COLO668 (cell line): ENCODE measurements around the gene ASTN2.

ENCODE experiments used
- DNase-seq: peaks from one replicate; lab custom pipeline; 2025; ENCODE audit not compliant: unreplicated experiment; lab: John Stamatoyannopoulos, UW

The ASTN2 gene

GRCh38 chr9:117123729-117124128, 291.1 kb downstream of the ASTN2 start:
- no peak for DNase-seq

- DNase-seq, result no peak
Observed at GRCh38 chr9:117122953-117123352, 291.9 kb downstream of the ASTN2 start.

GRCh38 chr9:117122102-117122501, 292.8 kb downstream of the ASTN2 start:
- DNase-seq, result no peak

GRCh38 chr9:117121316-117121715, 293.5 kb downstream of the ASTN2 start:
- DNase-seq, result no peak

GRCh38 chr9:117120061-117120460, 294.8 kb downstream of the ASTN2 start:
- no peak for DNase-seq

- no peak for DNase-seq
Observed at GRCh38 chr9:117116084-117116483, 298.8 kb downstream of the ASTN2 start.

- DNase-seq, result no peak
Observed at GRCh38 chr9:117114768-117115167, 300.1 kb downstream of the ASTN2 start.

- no peak for DNase-seq
Observed at GRCh38 chr9:117104716-117105495, 310.0 kb downstream of the ASTN2 start.

GRCh38 chr9:117104206-117104605, 310.7 kb downstream of the ASTN2 start:
- no peak for DNase-seq

- no peak for DNase-seq
Observed at GRCh38 chr9:117103438-117104110, 311.3 kb downstream of the ASTN2 start.

GRCh38 chr9:117101008-117101407, 313.8 kb downstream of the ASTN2 start:
- no peak for DNase-seq

- DNase-seq, result no peak
Observed at GRCh38 chr9:117098331-117098730, 316.5 kb downstream of the ASTN2 start.

- no peak for DNase-seq
Observed at GRCh38 chr9:117097761-117098160, 317.1 kb downstream of the ASTN2 start.

- no peak for DNase-seq
Observed at GRCh38 chr9:117096138-117096537, 318.7 kb downstream of the ASTN2 start.

GRCh38 chr9:117095081-117095480, 319.8 kb downstream of the ASTN2 start:
- no peak for DNase-seq

GRCh38 chr9:117093891-117094844, 320.7 kb downstream of the ASTN2 start:
- no peak for DNase-seq

GRCh38 chr9:117092582-117092981, 322.3 kb downstream of the ASTN2 start:
- no peak for DNase-seq

GRCh38 chr9:117091529-117091928, 323.3 kb downstream of the ASTN2 start:
- no peak for DNase-seq

GRCh38 chr9:117088786-117089185, 326.1 kb downstream of the ASTN2 start:
- DNase-seq, result no peak

GRCh38 chr9:117088140-117088539, 326.7 kb downstream of the ASTN2 start:
- DNase-seq, result no peak

- DNase-seq, result no peak
Observed at GRCh38 chr9:117084221-117084620, 330.6 kb downstream of the ASTN2 start.
